C4-2B (cell line): ENCODE results near the gene CTNNBL1.
"Not testable (repeated sequence)": the region's sequence is repeated elsewhere in the genome, so short reads cannot be mapped to it uniquely, and the experiment has no call there.

Experiments used
- H3K27ac ChIP-seq: fragments of 450-650 bp; 2 replicates; pipeline ENCODE4 v1.5.1; 2017
- ZFX ChIP-seq: fragments of 450-650 bp; IDR thresholded peaks from 2 replicates; pipeline ENCODE4 v1.6.1; 2017
- TF ChIP-seq, protein P1 (sequence below): fragments of 450-650 bp; conservative IDR thresholded peaks from 2 replicates; pipeline ENCODE4 v1.5.1; 2017; ENCODE audit warnings: mild to moderate bottlenecking

CTNNBL1 gene

DNA sequence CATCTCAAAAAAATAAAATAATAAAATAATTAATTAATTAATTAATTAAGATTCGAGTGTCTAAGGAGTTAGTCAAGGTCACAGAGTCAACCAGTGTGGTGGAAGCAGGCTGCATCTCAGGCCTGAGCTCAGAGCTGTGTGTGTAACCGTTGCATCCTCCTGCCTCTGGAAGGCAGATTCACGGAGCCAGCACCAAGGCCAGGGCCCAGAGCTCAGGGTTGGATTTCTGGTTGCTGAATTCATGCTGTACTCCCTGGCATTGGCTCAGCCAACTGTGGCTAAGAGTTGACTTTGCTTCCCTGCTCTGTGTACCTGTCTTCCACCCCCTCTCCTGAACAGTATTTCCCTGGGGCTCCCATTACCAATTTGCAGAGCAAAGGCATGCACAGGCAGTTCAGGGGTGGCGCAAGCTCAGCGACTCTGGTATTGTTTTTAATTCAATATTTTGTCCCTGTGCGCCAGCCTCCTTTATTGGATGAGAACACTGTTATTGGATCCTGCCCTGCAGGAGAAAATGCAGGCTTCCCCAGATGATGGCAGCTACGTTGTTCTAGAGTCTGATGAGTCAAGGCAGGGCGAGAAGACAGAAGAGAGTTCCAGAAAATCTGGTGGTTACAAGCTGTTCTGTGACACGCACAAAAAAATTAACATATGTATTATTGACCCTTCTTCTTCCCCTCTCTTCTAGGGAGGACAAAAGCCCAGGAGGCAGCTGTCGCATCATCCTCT is 12.3 kb upstream of the CTNNBL1 start:
- no peak for TF ChIP-seq ZFX
- TF ChIP-seq, protein P1, sequence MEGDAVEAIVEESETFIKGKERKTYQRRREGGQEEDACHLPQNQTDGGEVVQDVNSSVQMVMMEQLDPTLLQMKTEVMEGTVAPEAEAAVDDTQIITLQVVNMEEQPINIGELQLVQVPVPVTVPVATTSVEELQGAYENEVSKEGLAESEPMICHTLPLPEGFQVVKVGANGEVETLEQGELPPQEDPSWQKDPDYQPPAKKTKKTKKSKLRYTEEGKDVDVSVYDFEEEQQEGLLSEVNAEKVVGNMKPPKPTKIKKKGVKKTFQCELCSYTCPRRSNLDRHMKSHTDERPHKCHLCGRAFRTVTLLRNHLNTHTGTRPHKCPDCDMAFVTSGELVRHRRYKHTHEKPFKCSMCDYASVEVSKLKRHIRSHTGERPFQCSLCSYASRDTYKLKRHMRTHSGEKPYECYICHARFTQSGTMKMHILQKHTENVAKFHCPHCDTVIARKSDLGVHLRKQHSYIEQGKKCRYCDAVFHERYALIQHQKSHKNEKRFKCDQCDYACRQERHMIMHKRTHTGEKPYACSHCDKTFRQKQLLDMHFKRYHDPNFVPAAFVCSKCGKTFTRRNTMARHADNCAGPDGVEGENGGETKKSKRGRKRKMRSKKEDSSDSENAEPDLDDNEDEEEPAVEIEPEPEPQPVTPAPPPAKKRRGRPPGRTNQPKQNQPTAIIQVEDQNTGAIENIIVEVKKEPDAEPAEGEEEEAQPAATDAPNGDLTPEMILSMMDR = no peak
- no peak overlapping the region for H3K27ac ChIP-seq

DNA sequence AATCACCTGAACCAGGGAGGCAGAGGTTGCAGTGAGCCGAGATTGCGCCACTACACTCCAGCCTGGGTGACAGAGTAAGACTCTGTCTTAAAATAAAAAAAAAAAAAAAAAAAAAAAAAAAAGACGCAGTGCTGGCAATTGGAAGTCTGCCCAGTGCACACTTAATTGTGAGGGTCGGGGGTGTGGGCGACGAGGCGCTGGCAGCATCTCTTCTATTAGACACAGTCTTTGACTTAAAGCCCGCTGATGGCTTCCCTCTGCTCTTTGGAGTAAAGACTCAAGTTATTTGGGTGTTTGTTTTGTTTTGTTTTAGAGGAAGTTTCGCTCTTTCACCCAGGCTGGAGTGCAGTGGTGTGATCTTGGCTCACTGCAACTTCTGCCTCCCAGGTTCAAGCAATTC is 10.7 kb upstream of the CTNNBL1 start:
- not testable (repeated sequence) for H3K27ac ChIP-seq

DNA sequence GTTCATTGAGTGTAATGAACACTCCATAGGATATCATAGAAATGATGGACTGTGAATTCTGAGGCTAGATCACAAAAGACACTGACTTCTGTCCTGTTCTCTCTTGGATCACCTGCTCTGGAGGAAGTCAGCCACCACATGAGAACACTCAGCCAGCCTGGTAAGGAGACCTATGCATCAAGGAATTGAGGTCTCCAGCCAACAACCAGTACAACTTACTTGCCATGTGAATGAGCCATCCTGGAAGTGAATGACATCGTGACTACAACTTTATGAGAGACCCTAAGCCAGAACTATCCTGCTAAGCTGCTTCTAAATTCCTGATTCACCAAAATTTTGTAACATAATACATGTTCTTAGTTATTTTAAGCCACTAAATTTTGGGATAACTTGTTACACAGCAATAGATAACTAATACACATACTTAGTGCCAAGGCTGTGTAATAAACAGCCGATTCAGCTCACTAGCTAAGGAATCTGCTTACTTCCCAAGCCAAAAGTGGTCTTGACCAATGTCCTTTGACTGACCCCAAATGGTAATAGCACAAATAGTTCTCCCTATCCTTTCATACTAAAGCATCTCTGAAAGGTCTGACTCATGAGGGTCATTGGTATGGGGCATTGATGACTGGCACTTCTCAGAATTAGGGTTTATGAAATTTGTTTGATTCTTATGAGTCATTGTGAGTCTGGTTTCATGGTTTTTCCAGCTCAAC is 6.9 kb upstream of the CTNNBL1 start:
- no peak overlapping the region for H3K27ac ChIP-seq

DNA sequence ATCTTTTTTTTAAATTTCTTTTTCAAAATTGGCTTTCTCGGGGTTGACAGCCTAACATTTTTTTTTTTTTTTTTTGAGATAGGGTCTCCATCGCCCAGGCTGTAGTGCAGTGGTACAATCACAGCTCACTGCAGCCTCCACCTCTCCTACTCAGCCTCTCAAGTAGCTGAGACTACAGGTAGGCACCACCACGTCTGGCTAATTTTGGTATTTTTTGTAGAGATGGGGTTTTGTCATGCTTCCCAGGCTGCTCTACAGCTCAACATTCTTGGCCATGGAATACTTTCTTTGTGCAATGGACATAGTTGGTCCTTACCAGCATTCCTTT is 6.4 kb upstream of the CTNNBL1 start:
- TF ChIP-seq, protein P1 = no peak
- no peak for TF ChIP-seq ZFX
- H3K27ac ChIP-seq = no peak overlapping the region

More for the DNA sequence above, 6.9 kb upstream of the CTNNBL1 start:
- TF ChIP-seq, protein P1 = no peak
- TF ChIP-seq ZFX = no peak

DNA sequence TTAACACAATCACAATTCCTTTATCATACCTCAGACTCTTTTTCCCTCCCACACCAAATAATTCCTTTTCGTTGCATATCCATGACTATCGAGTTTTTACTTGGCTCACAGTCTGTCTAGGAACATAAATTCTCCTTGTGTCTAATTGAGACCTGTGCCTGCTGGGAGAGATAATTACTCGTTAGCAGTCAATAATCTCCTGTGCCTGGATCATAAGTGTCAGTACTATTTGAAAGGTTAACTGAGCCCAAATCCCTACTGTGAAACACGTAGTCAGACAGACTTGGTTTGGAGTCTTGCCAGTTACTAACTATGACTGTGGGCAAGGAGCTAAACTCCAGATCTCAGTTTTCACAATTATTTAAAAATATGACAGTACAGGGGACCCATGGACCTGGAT is 5.7 kb upstream of the CTNNBL1 start:
- TF ChIP-seq, protein P1 = no peak
- TF ChIP-seq ZFX = no peak
- no peak overlapping the region for H3K27ac ChIP-seq

DNA sequence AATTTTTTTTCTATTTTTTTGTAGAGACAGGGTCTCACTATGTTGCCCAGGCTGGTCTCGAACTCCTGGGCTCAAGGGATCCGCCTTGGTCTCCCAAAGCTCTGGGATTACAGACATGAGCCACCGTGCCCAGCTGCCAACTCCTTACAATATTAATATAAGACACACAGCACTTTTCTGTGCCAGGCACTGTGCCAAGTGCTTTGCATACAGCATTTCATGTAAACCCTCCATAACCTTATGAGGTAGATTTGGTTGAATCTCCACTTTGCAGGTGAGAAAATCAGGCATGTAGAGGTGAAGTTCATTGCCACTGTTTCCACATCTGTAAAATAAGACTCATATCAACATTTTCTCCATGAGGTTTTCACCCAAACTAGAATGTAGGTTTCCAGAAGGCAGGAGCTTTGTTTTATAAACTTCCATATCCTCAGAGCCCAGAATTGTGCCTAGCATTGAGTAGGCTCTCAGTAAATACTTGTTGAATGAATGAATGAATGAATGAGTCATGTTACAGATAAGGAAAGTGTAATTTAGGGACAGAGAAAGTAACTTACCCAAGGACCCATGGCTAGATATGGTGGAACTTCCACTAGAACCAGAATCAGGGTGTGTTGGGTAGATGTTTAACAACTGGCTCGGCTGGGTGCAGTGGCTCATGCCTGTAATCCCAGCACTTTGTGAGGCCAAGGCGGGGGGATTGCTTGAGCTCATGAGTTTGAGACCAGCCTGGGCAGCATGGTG is 3.0 kb upstream of the CTNNBL1 start:
- TF ChIP-seq, protein P1 = no peak
- TF ChIP-seq ZFX = no peak
- no peak overlapping the region for H3K27ac ChIP-seq

DNA sequence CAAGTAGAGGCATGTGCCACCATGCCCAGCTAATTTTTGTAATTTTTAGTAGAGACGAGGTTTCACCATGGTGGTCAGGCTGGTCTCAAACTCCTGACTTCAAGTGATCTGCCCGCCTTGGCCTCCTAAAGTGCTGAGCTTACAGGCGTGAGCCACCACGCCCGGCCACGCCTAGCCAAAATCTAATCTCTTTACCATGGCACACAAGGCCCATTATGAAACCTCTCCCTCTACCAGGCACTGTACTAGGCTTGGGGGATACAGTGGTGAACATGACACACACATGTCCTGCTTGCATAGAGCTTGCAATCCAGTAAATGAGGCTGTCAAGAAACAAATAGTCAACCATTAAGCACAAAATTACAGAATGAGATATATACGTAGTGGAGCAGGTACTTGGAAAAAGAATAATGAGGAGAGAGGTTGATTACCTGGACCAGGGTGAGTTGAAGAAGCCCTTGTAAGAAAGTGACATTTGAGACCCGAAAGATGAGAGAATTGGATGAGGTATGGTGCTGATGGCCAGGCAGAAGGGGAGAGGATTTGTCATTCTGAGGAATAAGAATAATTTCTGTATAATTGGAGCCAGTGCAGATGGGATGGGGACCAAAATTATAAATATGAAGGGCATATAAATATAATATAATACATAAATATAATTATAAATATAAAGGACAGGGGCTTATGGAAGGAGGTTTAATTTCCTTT is 1.2 kb upstream of the CTNNBL1 start:
- TF ChIP-seq ZFX = no peak
- TF ChIP-seq, protein P1 = no peak
- H3K27ac ChIP-seq = no peak overlapping the region
